A673 (cell line): Measurements from ENCODE around the gene GJA5. TPM values are rescaled to one million over a fixed set of nuclear protein-coding genes. Genes with fewer than 3 reads are reported as not detected.

Experiments used
- BruUV-seq: library from RNA; stranded (reverse); fragments of 400-500 nt; replicated peaks from 2 replicates; lab custom pipeline; 2021; lab: Mats Ljungman, UMichigan
- CTCF ChIA-PET: fragments of 300-600 bp; sonication (Branson Sonifier 250); formaldehyde crosslinking; loops from one replicate; lab custom pipeline; 2022; ENCODE audit warnings: antibody characterized with exemption; lab: Charles Lee
- POLR2A ChIA-PET: fragments of 300-600 bp; sonication (Branson Sonifier 250); formaldehyde crosslinking; loops from one replicate; lab custom pipeline; 2022; ENCODE audit warnings: antibody characterized with exemption; ENCODE audit not compliant: low non-redundant PET; lab: Charles Lee
- DNase-seq: peaks from one replicate; pipeline ENCODE4 v3.0.0-alpha.2; 2015; ENCODE audit warnings: low spot score
- H3K27ac ChIP-seq: fragments of 200-600 bp; sonication (generic); 2 replicates; pipeline ENCODE4 v1.5.1; 2016; ENCODE audit warnings: mixed run types, low read depth, mild to moderate bottlenecking, mixed read lengths, antibody characterized with exemption, low read length; ENCODE audit not compliant: poor library complexity, severe bottlenecking
- H3K27me3 ChIP-seq: fragments of 200-600 bp; sonication (generic); replicated peaks from 2 replicates; pipeline ENCODE4 v1.6.1; 2017; ENCODE audit warnings: mixed run types, low read depth, mild to moderate bottlenecking, mixed read lengths, antibody characterized with exemption, low read length; ENCODE audit not compliant: insufficient read depth, poor library complexity
- H3K36me3 ChIP-seq: fragments of 200-600 bp; sonication (generic); 2 replicates; pipeline ENCODE4 v1.6.1; 2016; ENCODE audit warnings: mixed run types, mild to moderate bottlenecking, mixed read lengths, antibody characterized with exemption, low read length; ENCODE audit not compliant: insufficient read depth, poor library complexity, severe bottlenecking
- H3K4me1 ChIP-seq: fragments of 200-600 bp; sonication (generic); 2 replicates; pipeline ENCODE4 v1.6.1; 2017; ENCODE audit warnings: mixed run types, mild to moderate bottlenecking, mixed read lengths, antibody characterized with exemption, low read length; ENCODE audit not compliant: insufficient read depth, poor library complexity, severe bottlenecking
- H3K4me3 ChIP-seq: fragments of 200-600 bp; sonication (generic); 2 replicates; pipeline ENCODE4 v1.5.1; 2016; ENCODE audit warnings: low read depth, mixed run types, mild to moderate bottlenecking, mixed read lengths, low read length; ENCODE audit not compliant: poor library complexity, severe bottlenecking
- H3K9me3 ChIP-seq: fragments of 200-600 bp; sonication (generic); 2 replicates; pipeline ENCODE4 v1.6.1; 2016; ENCODE audit warnings: mixed run types, low read depth, mild to moderate bottlenecking, mixed read lengths, antibody characterized with exemption, low read length; ENCODE audit not compliant: poor library complexity, severe bottlenecking
- CTCF ChIP-seq: fragments of 300-800, 200-600 bp; sonication (generic); conservative IDR thresholded peaks from 2 replicates; pipeline ENCODE4 v1.5.1; 2017; ENCODE audit warnings: low read depth, mild to moderate bottlenecking, antibody characterized with exemption, low read length, moderate library complexity, mixed read lengths
- EZH2 ChIP-seq: fragments of 200-600 bp; sonication (generic); IDR thresholded peaks from 2 replicates; pipeline ENCODE4 v1.6.1; 2017; ENCODE audit warnings: borderline replicate concordance, low read depth, mild to moderate bottlenecking, mixed read lengths, antibody characterized with exemption, low read length; ENCODE audit not compliant: poor library complexity, severe bottlenecking
- intact Hi-C: fragments of 100-400 bp; cut with micrococcal nuclease; formaldehyde crosslinking; loops from one replicate; pipeline ENCODE4 v1.10.0; 2022; ENCODE audit not compliant: unreplicated experiment
- total RNA-seq: library from RNA; stranded (reverse); gene quantifications from 2 replicates; pipeline ENCODE4 v1.2.3, GENCODE V29; 2021

Gene GJA5
- total RNA-seq, 1 experiment from 2014 or later = not detected

- intact Hi-C loops = no loop called here
- H3K36me3 ChIP-seq = no peaks in the 10 kb centered on the region
- ChIA-PET CTCF (no interaction called here), POLR2A (no interaction called here)
- TF ChIP-seq EZH2 = no peak
- TF ChIP-seq CTCF = no peak
- H3K9me3 ChIP-seq = no peaks in the 10 kb centered on the region
- no peak overlapping the region for H3K4me3 ChIP-seq
- DNase-seq = no peak
- H3K4me1 ChIP-seq = no peaks in the 10 kb centered on the region
- no TSS peak for BruUV-seq
- H3K27ac ChIP-seq = no peak overlapping the region
- H3K27me3 ChIP-seq = no peaks in the 10 kb centered on the region
These were observed 7.3 kb downstream of the GJA5 start for GRCh38 chr1:147753081-147753480.

DNA sequence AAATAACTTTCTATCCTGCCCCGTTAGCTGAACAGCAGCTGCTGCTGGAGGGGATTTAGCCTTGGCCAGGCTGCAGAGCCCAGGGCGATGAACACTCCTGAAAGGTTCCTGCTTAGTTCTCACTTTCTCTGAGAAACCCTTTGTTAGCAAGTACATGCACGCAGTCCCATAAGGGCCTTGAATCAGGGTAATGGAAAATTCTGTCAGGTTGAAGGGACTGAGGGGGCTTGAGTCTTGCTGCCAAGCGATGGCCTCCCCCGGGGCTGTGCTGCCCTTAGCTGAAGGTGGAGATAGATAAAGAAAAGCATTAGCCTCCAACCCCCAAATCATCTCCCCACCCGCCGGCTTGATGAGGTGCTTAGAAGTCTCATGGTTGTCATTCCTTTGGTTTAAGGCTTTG, 7.9 kb downstream of the GJA5 start:
- no peaks in the 10 kb centered on the region for H3K27me3 ChIP-seq
- ChIA-PET CTCF (no interaction called here), POLR2A (no interaction called here)
- no peak overlapping the region for H3K4me3 ChIP-seq
- no peak for TF ChIP-seq CTCF
- TF ChIP-seq EZH2 = no peak
- DNase-seq = no peak
- intact Hi-C loops = no loop called here
- no peak overlapping the region for H3K27ac ChIP-seq
- H3K36me3 ChIP-seq = no peaks in the 10 kb centered on the region
- H3K9me3 ChIP-seq = no peaks in the 10 kb centered on the region
- no TSS peak for BruUV-seq
- no peaks in the 10 kb centered on the region for H3K4me1 ChIP-seq

DNA sequence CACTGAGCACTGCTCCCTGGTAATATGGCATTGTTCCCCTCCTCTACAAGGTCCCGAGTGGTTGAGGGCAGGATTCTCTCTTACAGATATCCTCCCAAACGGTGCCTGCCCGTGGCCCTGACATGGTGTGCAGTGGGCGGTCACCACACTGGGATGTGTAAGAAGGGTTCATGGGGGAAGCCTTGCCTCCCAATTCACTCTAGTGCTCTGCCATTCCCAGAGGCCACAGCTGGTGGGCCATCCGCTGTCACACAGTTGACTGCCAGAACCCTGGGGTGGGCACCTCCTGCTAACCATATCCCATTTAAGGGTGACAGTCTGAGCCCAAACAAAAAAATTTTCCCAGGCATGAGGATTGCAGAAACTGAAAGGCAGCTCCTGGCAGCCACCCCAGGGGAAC, 9.1 kb downstream of the GJA5 start:
- H3K4me1 ChIP-seq = no peaks in the 10 kb centered on the region
- H3K27me3 ChIP-seq = no peaks in the 10 kb centered on the region
- no peak overlapping the region for H3K27ac ChIP-seq
- H3K9me3 ChIP-seq = no peaks in the 10 kb centered on the region
- ChIA-PET CTCF (no interaction called here), POLR2A (no interaction called here)
- intact Hi-C loops = no loop called here
- BruUV-seq = no TSS peak
- H3K4me3 ChIP-seq = no peak overlapping the region
- TF ChIP-seq EZH2 = no peak
- no peak for TF ChIP-seq CTCF
- no peaks in the 10 kb centered on the region for H3K36me3 ChIP-seq
- no peak for DNase-seq
